Right forelimb (tissue), 1 donor: ENCODE results near the gene TREM1.
"Not testable (repeated sequence)": the region's sequence is repeated elsewhere in the genome, so short reads cannot be mapped to it uniquely, and the experiment has no call there.

Experiments used
- DNase-seq: peaks from one replicate; pipeline ENCODE4 v3.0.0-alpha.2; 2018

The TREM1 gene

DNA sequence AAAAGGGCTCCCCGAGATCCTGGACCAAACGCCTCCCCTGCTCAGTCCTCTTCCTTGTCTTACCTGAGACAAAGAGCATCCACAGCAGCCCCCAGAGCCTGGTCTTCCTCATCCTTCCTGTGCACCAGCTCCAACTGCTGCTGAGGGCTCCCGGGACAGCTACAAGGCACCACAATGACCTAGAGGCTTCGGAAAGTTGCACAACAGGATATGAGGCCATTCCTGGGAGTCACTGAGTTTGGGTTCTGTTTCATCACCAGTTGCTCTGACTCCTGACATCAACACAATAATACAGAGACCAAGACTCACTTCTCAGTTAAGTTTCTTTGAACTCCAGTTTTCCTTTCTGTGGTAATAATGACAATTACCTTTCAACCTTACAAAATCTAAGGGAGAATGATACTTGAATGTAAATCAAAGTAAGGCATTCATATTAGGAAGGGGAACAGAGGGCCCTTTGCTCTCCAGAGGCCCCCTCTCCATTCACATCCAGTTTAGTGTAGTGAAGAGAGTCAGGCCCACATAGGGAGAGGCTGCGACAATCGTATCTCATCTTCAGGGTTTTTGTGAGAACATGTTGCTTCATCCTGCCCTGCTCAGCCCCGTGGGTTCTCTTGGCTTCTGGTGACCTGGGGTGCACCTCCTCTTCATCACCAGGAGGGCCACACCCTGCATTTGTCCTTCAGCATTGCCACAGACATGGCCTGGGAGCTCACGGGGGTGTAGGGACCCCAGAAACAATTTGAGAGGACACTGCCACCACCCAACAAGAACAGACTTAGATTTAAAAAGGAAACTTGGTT lies at the start of gene TREM1:
Gene TREM1 (minus strand): TSS at position 139 of the 803 bp plus-strand sequence. CDS start 27 bp downstream, at position 112.
- no peak for DNase-seq

- DNase-seq: no peak
Observed at GRCh38 chr6:41335943-41336342, 49.5 kb upstream of the TREM1 start.

GRCh38 chr6:41335296-41335695 lies 48.8 kb upstream of the TREM1 start, which contains the start of gene NCR2:
TSS of gene NCR2 (plus strand) at chr6:41335608. CDS start at chr6:41335877, 269 bp downstream.
- DNase-seq: no peak

DNA sequence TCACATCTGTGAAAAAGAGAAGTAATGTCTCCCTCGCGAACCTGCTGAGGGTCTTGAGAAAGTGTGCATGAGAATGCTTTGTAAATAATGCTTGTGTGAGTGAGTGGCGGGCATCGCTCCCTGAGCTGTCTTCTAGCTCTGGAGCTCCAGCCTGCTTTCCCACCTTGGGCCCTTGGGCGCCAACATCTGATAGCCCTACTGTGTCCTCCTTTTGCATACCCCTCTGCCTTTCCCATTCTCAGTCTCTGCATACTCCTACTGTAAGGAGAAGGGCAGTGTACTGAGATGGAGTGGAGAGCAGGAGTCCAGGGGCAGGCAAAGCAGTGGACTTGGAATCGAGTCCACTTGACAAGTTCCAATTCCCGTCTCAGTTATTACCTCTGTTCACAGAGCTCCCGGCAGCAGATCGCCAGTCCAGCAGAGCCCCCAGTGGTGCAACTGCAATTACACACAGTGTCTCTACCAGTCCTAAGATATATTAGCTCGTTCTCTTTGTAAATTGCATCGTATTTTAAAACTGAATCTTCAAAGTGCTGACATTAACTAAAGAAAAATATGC lies 48.1 kb upstream of the TREM1 start:
- DNase-seq: no peak

- no peak for DNase-seq
Observed at GRCh38 chr6:41332842-41333736, 46.6 kb upstream of the TREM1 start.

GRCh38 chr6:41332241-41332640 lies 45.8 kb upstream of the TREM1 start:
- DNase-seq: no peak

DNA sequence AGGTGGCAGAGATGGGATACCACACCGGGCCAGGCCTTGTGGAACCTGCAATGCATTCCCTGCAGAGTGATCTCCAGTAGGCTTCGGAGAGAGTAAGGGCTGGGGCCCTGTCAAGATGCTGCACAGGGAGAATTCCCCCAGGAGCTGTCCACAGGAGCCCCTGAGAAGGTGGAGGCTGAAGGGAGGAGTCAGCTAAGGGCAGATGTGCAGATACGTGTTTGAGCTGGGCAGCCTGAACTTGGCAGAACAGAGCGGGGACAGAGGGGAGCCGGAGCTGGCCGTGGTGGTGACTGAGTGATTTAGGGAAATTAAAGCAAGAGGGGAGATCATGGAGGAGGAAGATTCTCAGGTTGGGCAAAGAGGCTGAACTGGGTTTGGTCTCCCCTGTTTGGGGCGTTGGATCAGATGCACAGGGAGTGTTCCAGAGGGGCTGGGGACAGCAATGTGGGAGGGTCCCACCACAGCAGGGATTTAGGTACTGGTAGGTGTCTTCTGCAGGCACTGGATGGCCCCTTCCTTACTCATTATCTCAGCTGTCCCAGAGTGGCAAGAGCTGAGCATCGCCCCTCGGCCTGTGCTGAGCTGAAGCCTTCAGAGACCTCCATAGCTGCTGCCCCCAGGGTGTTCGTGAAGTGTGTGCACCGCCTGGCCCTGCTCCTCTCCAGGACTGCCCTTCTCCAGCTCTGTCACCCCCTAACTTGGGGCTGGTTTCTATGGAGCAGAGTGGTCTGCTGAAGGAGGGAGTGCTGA lies 45.1 kb upstream of the TREM1 start:
- no peak for DNase-seq

- no peak for DNase-seq
Observed at GRCh38 chr6:41327177-41327576, 40.7 kb upstream of the TREM1 start.

GRCh38 chr6:41326092-41326491 lies 39.6 kb upstream of the TREM1 start:
- no peak for DNase-seq

- DNase-seq: no peak
Observed at GRCh38 chr6:41325446-41326066, 39.1 kb upstream of the TREM1 start.

DNA sequence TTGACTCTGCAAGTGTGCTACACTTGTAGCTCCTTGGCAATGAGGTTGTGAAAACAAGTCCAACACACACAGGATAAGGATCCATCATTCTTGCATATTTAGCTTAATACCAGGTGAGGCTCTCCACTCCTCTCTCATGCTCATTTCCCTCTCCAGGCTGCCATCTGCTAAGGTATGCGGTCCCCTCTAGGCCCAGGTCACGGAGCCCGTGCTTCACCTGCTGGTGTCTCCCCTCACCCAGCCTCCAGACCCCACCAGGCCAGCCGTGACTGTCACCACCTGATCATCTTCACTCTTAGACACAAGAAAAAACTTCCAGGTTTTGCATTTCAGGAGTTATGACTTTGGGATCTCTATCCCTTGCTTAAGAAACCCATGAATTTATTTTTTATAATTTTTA lies 34.7 kb upstream of the TREM1 start:
- DNase-seq: no peak

- DNase-seq: peak; percentile 88
Observed at GRCh38 chr6:41318654-41319565, 32.4 kb upstream of the TREM1 start.

GRCh38 chr6:41318261-41318653 lies 31.8 kb upstream of the TREM1 start:
- DNase-seq: no peak

DNA sequence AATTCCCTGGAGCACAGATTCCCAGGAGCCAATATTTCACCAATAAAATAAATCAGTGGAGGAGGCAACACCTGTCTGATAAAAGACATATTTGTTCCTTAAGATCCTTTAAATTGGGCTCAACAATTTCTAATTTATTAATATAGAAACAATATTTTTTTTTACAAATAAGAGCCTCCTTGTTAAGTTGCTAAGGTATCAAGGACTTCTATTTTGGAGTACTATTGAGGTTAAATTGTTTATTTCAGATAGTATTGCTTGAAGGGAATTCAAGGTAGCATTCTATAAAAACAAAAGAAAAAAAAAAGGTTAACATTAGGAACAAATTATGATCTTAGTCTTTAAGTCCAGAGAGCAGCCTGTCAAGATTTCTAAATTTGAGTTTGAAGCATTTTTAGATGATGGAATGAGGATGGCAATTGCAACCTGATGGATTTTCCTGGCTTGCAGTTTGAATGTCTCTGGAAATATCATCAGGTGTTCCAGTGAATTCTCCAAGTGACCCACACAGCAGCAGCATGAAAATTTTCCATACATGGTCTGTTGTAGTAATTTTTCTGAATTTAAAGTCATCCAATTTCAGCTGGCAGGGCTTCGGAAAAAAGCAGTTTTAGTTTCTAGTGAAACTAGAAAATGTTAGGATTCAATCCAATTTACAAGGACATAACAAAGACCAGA lies 29.6 kb upstream of the TREM1 start:
- no peak for DNase-seq

DNA sequence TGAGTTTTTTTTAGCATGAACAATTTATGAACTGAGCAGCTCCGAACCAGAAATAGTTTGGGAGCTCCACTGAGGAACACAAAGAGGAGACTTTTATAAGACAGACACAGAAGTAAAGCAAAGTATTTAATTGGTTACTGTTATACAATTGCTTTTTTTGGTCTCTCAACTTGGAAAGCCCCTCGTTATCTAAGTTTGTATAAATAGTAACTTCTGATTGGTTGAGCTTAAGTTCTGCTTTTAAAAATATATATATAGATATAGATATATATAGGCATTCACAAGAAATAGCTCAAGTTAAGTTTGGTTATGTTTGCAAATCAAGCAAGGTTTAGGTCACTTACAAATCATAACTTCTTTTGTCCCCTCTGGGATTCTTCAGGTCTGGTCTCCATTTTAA lies 28.7 kb upstream of the TREM1 start:
- DNase-seq: no peak

- no peak for DNase-seq
Observed at GRCh38 chr6:41306187-41306854, 19.8 kb upstream of the TREM1 start.

GRCh38 chr6:41302638-41303037 lies 16.2 kb upstream of the TREM1 start:
- no peak for DNase-seq

DNA sequence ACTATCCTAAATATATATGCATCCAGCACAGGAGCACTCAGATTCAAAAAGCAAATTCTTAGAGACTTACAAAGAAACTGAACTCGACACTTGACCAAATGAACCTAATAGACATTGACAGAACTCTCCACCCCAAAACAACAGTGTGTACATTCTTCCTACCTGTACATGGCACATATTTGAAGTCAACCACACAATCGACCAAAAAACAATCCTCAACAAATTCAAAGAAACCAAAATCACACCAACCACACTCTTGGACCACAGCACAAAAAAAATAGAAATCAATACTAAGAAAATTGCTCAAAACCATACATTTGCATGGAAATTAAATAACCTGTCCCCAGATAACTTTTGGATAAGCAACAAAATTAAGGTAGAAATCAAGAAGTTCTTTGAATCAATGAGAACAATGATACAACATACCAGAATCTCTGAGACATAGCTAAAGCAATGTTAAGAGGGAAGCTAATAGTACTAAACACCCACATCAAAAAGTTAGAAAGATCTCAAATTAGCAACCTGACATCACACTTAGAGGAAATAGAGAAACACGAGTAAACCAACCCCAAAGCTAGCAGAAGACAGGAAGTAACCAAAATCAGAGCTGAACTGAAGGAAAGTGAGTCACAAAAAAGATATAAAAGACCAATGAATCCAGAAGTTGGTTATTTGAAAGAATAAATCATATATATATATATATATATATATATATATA lies 12.5 kb upstream of the TREM1 start:
- no peak for DNase-seq

GRCh38 chr6:41297248-41297647 lies 10.8 kb upstream of the TREM1 start:
- not testable (repeated sequence) for DNase-seq
